ENCODE results near the gene RAB36.
"Not testable (repeated sequence)": the region's sequence is repeated elsewhere in the genome, so short reads cannot be mapped to it uniquely, and the experiment has no call there.

RAB36 gene

DNA sequence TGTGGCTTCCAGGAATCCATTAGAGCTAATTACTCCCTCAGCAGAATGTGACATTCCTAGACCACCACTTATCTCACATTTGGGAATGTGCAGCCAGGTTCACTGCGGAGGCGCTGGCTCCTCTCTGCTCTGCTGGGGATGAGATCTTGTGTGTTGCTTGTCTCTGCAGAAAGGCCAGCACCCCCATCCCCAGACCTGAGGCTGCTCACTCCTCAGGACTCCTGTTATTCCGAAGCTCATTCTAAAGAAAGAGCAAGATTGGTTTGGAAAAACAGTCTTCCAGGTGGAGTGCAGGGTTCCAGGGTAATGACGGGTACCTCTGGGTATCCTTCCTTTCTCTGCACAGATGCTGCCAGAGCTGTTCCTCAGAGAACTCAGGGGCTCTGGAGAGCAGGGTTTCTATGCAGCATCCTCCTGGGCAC lies 24.3 kb upstream of the RAB36 start:
- no peak for DNase-seq (ENCODE audit: low read depth)

GRCh38 chr22:23121424-23121823 lies 23.9 kb upstream of the RAB36 start:
- no peak for DNase-seq (ENCODE audit: low read depth)

DNA sequence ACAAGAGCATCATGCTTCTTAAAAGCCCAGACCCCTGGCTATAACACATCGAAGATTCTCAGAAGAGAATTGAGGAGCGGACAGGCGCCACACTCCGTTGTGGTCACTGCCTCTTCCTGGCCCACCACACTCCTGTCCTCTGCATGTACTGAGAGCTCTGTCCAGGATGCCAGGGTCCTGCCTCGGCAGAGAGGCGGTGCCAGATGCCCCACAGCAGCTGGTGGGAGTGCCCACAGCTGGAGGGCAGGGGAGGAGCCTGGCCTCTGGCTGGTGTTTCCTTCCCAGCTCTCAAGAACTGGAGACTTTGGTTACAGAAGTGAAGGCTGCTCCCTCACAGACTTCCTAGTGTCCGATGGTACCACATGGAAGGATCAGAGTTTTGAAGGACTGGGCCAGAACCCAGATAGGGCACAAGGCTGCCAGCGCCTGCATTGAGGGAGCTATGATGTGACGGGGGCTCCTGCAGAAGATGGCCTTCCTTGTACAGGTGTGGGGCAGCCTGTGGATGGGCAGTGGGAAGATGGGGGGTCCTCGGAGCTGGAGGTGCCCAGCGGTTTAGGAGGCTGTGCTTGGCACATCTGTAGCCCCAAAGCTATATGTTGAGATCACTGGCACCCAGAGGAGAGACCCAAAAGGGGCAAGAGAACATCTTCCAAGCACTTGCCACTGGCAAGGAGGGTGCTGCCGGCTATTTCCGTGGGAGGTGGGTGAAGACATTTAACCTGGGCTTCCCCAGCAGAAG lies 22.9 kb upstream of the RAB36 start:
- DNase-seq (ENCODE audit: low read depth) = no peak

- no peak for DNase-seq (ENCODE audit: low read depth)
Measured at GRCh38 chr22:23122992-23123803, 22.1 kb upstream of the RAB36 start.

- no peak for DNase-seq (ENCODE audit: low read depth)
Measured at GRCh38 chr22:23123804-23124254, 21.4 kb upstream of the RAB36 start.

DNA sequence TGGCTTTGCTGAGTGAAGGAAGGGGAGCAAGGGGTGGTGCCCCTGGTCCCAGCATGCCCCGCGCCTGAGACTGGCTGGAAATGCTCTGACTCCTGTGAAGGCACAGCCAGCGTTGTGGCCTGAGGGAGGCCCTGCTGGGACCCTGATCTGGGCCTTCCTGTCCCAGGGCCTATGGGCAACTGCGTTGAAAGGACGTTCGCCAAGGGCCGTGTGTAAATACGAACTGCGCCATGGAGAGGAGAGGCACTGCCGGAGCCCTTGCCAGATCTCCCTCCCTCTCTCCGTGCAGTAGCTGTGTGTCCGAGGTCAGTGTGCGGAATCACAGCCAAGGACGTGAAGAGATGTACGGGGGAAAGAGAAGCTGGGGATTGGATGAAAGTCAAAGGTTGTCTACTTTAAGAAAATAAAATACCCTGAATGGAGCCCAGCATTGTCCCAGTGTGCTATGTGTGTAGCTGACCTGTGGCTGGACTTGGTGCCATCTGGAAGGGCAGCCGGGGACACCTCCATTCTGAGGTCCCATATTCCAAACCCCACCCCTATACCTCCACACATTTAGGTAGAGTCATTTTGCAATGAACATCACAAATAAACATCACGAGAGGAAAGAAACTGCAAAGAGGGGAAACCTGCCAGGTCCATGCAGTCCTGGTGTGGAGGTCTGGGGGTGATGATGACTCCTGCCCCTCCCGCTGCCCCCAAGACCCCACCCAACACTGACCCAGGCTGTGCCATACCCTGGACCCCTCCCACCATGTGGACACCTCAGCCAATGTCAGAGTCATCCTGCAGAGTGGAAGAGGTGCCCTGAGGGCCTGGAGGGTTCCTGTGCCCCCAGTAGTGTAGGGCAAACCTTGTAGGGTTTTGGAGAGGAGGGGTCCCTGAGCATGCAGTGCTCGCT lies 20.4 kb upstream of the RAB36 start:
- DNase-seq (ENCODE audit: low read depth) = no peak

- DNase-seq (ENCODE audit: low read depth) = no peak
Measured at GRCh38 chr22:23125512-23126103, 19.7 kb upstream of the RAB36 start.

GRCh38 chr22:23126165-23127054 lies 18.9 kb upstream of the RAB36 start:
- DNase-seq (ENCODE audit: low read depth) = no peak

DNA sequence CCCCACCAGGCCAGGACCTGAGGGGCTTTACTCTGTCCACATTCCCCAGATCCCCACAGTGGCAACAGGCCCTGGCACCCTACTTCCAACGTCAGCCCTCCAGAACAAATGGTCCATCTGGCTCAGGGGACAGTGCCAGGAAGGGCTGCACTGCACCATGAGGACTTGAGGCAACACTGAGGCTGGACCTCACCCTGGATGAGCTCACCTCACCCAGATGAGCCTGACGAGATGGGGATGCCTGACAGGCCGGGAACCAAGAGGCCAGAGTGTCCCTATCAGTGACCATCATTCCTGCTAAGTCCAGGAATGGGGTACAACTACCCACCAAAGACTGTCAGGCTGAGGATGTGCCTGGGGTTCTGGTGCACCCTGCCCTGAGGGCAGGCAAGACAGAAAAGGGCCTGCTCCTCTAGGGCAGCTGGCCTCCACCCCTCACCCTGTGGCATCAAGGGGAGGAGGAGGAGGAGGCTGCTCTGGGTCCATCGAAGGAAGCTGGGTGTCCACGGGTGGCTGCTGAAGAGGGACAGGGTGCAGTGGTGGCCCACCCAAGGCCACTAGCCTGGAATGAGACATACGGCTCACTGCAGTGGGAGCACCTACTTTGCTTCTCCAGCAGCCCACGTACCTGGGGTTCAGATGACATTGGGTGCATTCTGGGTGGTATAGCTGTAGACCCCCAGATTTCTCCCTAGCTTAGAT lies 18.1 kb upstream of the RAB36 start:
- no peak for DNase-seq (ENCODE audit: low read depth)

- DNase-seq (ENCODE audit: low read depth) = no peak
Measured at GRCh38 chr22:23127788-23128187, 17.5 kb upstream of the RAB36 start.

GRCh38 chr22:23128269-23129108 lies 16.8 kb upstream of the RAB36 start:
- peak; percentile 60 for DNase-seq (ENCODE audit: low read depth)

GRCh38 chr22:23129149-23129548 lies 16.1 kb upstream of the RAB36 start:
- DNase-seq (ENCODE audit: low read depth) = no peak

DNA sequence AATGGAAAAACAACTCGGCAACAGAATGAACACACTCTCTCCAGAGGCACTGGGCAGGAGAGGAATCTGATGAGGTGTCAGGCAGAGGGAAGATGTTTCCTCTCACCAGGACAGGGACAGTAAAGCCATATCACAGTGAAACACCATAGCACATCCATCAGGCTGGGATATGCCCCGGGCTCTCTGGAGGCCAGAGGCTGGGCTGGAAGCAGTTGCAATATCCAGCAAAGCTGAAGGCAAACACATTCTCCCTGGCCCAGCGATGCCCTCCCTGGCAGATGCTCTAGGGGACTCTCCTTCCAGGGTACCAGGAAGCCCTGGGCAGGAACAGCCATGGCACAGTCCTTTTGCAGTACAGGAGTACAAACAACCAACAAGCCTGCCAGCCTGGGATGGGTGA lies 14.6 kb upstream of the RAB36 start:
- DNase-seq (ENCODE audit: low read depth) = no peak

GRCh38 chr22:23131931-23132330 lies 13.3 kb upstream of the RAB36 start:
- DNase-seq (ENCODE audit: low read depth) = no peak

- DNase-seq (ENCODE audit: low read depth) = no peak
Measured at GRCh38 chr22:23132376-23133091, 12.7 kb upstream of the RAB36 start.

- no peak for DNase-seq (ENCODE audit: low read depth)
Measured at GRCh38 chr22:23133922-23134321, 11.4 kb upstream of the RAB36 start.

DNA sequence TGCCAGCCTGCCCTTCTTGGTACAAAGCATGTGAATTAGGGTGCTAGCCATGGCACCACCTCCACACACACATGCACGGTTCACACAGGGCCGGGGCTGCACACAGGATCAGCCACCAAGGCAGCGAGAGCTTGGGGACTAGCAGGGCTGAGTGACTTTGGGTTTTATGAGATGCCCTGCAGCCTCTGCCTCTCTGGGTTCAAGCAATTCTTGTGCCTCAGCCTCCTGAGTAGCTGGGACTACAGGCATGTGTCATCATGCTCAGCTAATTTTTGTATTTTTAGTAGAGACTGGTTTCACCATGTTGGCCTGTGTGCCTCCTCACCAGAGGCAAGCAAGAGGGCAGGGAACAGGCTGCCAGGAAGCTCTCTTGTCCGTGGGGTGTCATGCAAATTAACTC lies 8.3 kb upstream of the RAB36 start:
- not testable (repeated sequence) for DNase-seq (ENCODE audit: low read depth)

GRCh38 chr22:23137468-23137867 lies 7.8 kb upstream of the RAB36 start:
- no peak for DNase-seq (ENCODE audit: low read depth)
